Glutamatergic neuron (in vitro differentiated cells): ENCODE measurements around the gene NAGK. TPM values are rescaled to one million over a fixed set of nuclear protein-coding genes. Genes with fewer than 3 reads are reported as not detected.
"Not testable (repeated sequence)": the region's sequence is repeated elsewhere in the genome, so short reads cannot be mapped to it uniquely, and the experiment has no call there.

Source experiments
- DNase-seq: peaks from one replicate; pipeline ENCODE4 v3.0.0; 2022
- H3K27ac Mint-ChIP-seq: one replicate; pipeline ENCODE4 v1.8.0; 2020; ENCODE audit warnings: mild to moderate bottlenecking, mixed read lengths, inconsistent platforms; ENCODE audit not compliant: unreplicated experiment
- H3K27me3 Mint-ChIP-seq: one replicate; pipeline ENCODE4 v1.8.0; 2020; ENCODE audit warnings: mild to moderate bottlenecking, moderate library complexity, mixed read lengths, inconsistent platforms; ENCODE audit not compliant: unreplicated experiment
- H3K36me3 Mint-ChIP-seq: one replicate; pipeline ENCODE4 v1.8.0; 2020; ENCODE audit warnings: mild to moderate bottlenecking, mixed read lengths, inconsistent platforms; ENCODE audit not compliant: unreplicated experiment
- H3K4me1 Mint-ChIP-seq: one replicate; pipeline ENCODE4 v1.8.0; 2020; ENCODE audit warnings: mild to moderate bottlenecking, low read depth, mixed read lengths, inconsistent platforms; ENCODE audit not compliant: unreplicated experiment
- H3K4me3 Mint-ChIP-seq: one replicate; pipeline ENCODE4 v1.8.0; 2020; ENCODE audit warnings: mild to moderate bottlenecking, mixed read lengths, inconsistent platforms; ENCODE audit not compliant: unreplicated experiment
- H3K9me3 Mint-ChIP-seq: one replicate; pipeline ENCODE4 v1.8.0; 2020; ENCODE audit warnings: mild to moderate bottlenecking, moderate library complexity, mixed read lengths, inconsistent platforms; ENCODE audit not compliant: unreplicated experiment
- long read RNA-seq: library from polyadenylated mRNA; unstranded; transcript quantifications from one replicate; pipeline ENCODE4 v2.0.0, GENCODE V29; 2020; ENCODE audit not compliant: unreplicated experiment
- total RNA-seq: library from RNA; stranded (reverse); fragmentation: NEBNext Ultra II Directional; extraction: Animal tissue kit (Norgen Biotek cat#: 25700); gene quantifications from one replicate; pipeline ENCODE4 v1.2.1, GENCODE V29; 2021; ENCODE audit not compliant: unreplicated experiment
- TF ChIP-seq, protein P1 (sequence below): fragments of 200-600 bp; sonication (generic); IDR thresholded peaks from one replicate; pipeline ENCODE4 v1.5.0; 2021; ENCODE audit not compliant: partially characterized antibody, unreplicated experiment

Gene NAGK
- 188 TPM for total RNA-seq
- long read RNA-seq, transcript NAGK-229 (10 exons, 1,801 nt), result major isoform, 35 of 47 reads
- long read RNA-seq, partial matches to known transcripts, result 2 of 47 reads
- long read RNA-seq, other reads (novel, unspliced or antisense), result 3 of 47 reads

DNA sequence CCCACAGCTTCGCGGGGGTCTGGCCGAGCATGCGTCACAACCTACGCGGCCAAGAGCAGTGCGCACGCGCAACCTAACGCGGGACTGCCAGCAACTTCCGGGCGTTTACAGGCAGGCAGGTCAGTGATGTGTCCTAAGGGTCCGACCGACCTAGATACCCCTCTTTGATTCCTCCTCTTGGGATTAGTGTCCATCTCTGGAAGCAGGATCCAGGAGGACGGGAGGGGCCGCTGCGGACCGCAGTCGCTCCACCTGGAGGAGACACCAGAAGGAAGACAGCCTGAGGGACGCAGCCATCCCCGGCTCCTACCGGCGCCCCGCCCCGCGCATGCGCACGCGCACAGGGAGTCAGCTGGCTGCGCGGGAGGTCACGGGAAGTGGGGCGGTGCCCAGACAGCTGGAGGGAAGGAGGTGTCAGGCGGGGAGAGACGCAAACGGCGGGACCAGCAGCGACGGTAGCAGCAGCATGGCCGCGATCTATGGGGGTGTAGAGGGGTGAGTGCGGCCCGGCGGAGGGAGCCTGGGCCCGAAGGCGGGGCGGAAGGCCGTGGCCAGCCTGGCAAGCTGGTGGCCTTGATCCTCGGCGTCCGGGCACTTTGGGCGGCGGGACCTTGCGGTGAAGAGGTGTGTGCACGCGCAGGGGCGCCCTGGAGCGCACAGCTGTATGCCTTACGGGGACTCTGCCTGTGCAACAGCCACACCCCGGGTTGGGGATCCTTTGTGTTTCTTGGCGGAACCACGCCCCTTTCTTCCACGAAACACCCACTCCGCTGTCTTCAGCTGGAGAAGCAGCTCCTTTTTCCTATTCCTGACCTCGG lies at the start of gene NAGK:
TSS of gene NAGK (plus strand) at position 431 of the 818 bp plus-strand sequence. CDS start at position 467, 36 bp downstream.
- TF ChIP-seq, protein P1, sequence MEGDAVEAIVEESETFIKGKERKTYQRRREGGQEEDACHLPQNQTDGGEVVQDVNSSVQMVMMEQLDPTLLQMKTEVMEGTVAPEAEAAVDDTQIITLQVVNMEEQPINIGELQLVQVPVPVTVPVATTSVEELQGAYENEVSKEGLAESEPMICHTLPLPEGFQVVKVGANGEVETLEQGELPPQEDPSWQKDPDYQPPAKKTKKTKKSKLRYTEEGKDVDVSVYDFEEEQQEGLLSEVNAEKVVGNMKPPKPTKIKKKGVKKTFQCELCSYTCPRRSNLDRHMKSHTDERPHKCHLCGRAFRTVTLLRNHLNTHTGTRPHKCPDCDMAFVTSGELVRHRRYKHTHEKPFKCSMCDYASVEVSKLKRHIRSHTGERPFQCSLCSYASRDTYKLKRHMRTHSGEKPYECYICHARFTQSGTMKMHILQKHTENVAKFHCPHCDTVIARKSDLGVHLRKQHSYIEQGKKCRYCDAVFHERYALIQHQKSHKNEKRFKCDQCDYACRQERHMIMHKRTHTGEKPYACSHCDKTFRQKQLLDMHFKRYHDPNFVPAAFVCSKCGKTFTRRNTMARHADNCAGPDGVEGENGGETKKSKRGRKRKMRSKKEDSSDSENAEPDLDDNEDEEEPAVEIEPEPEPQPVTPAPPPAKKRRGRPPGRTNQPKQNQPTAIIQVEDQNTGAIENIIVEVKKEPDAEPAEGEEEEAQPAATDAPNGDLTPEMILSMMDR, result no peak
- H3K27me3 Mint-ChIP-seq, result peaks cover 11% of the 10 kb centered on the region
- H3K4me1 Mint-ChIP-seq, result peaks cover 18% of the 10 kb centered on the region
- peak within 1 kb of the TSS; percentile 96 for H3K27ac Mint-ChIP-seq
- H3K9me3 Mint-ChIP-seq, result peaks cover 18% of the 10 kb centered on the region
- H3K36me3 Mint-ChIP-seq, result peaks cover 2% of the 10 kb centered on the region
- peak; percentile 97 for DNase-seq
- H3K4me3 Mint-ChIP-seq, result peak within 1 kb of the TSS; percentile 97

DNA sequence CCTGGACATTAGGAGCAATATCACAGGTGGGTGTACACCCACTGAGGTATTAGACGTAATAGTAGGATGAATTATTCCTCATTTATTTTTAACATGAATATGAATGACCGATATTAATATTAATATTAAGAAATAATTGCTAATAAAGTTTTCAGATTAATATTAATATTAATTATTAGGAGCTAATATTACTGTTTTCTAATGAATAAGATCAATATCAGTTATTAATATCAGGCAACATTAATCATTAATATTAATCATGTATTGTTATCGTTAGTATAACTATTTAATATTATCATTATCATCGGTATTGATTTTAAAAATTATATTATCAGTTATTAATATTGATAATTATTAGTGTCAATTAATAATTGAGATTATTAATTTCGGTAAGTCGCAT lies 48.5 kb upstream of the NAGK start:
- H3K27me3 Mint-ChIP-seq, DNase-seq, H3K4me1 Mint-ChIP-seq, H3K27ac Mint-ChIP-seq, H3K4me3 Mint-ChIP-seq, H3K9me3 Mint-ChIP-seq: not testable (repeated sequence)
- peaks cover 10% of the 10 kb centered on the region for H3K36me3 Mint-ChIP-seq

DNA sequence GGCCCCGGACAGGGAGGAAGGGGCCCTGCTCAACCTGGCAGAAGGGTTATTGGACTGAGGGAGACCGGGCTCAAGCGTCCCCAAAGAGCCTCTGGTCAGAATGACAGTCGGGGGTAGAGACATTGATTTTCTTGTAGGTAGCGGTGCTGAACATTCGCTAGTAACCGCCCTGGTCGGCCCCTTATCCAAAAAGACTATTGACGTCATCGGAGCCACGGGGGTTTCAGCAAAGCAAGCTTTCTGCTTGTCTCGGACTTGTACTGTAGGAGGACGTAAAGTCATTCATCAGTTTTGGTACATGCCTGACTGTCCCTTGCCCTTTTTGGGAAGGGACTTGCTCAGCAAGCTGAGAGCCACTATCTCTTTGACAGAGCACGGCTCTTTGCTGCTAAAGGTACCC lies 47.1 kb upstream of the NAGK start:
- not testable (repeated sequence) for H3K4me3 Mint-ChIP-seq, H3K27me3 Mint-ChIP-seq, H3K9me3 Mint-ChIP-seq, H3K4me1 Mint-ChIP-seq, DNase-seq, H3K27ac Mint-ChIP-seq
- peaks cover 10% of the 10 kb centered on the region for H3K36me3 Mint-ChIP-seq

DNA sequence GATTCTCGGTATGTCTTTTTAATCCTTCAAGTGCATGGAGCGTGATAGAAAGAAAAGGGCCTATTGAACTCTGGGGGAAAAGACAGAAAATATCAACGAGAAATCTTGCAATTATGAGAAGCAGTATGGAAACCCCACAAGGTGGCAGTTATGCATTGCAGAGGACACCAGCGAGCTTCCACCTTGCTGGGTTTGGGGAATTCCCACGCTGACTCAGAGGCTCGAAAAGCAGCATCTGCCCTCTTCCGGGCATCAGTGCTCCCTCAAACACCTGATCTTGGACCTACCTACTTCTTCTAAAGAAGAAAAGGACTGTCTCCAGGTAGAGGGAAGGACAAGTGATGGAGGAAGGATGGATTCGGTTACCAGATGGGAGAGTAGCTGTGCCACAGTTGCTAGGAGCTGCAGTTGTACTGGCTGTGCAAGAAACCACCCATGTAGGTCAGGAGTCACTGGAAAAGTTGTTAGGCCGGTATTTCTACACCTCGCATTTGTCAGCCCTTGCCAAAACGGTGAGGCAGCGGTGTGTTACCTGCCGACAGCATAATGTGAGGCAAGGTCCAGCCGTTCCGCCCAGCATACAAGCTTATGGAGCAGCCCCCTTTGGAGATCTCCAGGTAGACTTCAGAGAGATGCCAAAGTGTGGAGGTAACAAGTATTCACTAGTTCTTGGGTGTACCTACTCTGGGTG lies 44.8 kb upstream of the NAGK start:
- not testable (repeated sequence) for H3K9me3 Mint-ChIP-seq, H3K4me3 Mint-ChIP-seq
- H3K36me3 Mint-ChIP-seq, result peaks cover 10% of the 10 kb centered on the region

DNA sequence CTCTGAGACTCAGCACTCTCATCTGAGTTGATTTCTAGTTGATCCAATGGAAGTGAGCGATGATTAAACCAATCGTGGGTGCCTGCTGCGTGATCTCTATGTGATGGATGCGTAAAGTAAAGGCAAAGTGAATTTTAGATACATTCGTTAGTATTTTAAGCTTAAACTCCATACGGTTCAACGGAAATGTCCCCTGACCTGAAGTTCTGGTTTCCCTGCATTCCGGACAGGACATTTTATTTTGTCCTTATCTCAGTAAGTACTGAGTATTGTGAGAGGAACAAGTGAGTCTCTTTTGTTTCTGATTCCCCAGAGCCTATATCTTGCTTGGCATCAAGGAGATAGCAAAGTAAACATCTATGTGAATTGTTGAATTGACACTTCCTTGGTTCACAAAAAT lies 32.2 kb upstream of the NAGK start:
- H3K4me3 Mint-ChIP-seq, H3K27me3 Mint-ChIP-seq, H3K4me1 Mint-ChIP-seq, DNase-seq, H3K36me3 Mint-ChIP-seq, H3K27ac Mint-ChIP-seq, H3K9me3 Mint-ChIP-seq: not testable (repeated sequence)

More for the DNA sequence above, 44.8 kb upstream of the NAGK start:
- H3K27me3 Mint-ChIP-seq, H3K27ac Mint-ChIP-seq, DNase-seq, H3K4me1 Mint-ChIP-seq: not testable (repeated sequence)

DNA sequence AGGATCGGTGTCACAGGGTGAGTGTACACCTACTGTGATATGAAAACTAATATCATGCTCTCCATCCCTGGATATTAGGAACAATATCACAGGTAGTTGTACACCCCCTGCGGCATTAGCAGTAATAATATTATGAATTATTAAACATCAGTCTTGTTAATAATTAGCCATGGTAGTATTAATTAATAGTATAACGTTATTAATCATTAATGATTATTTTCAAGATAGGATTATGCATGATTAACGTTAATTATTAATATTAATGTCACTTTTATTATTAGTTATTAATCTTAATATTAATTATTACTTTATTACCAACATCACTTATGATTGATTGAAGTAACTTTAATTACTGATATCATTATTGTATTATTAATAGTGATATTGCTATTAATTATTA lies 26.2 kb upstream of the NAGK start:
- Mint-ChIP-seq H3K36me3 (peaks cover 14% of the 10 kb centered on the region), H3K27me3 (peaks cover 16% of the 10 kb centered on the region), H3K4me3 (no peak overlapping the region), H3K27ac (no peak overlapping the region), H3K9me3 (no peaks in the 10 kb centered on the region), H3K4me1 (peaks cover 2% of the 10 kb centered on the region)
- DNase-seq, result no peak
- TF ChIP-seq, protein P1, result no peak
